ENCODE measurements around the gene EHD4.

DNA sequence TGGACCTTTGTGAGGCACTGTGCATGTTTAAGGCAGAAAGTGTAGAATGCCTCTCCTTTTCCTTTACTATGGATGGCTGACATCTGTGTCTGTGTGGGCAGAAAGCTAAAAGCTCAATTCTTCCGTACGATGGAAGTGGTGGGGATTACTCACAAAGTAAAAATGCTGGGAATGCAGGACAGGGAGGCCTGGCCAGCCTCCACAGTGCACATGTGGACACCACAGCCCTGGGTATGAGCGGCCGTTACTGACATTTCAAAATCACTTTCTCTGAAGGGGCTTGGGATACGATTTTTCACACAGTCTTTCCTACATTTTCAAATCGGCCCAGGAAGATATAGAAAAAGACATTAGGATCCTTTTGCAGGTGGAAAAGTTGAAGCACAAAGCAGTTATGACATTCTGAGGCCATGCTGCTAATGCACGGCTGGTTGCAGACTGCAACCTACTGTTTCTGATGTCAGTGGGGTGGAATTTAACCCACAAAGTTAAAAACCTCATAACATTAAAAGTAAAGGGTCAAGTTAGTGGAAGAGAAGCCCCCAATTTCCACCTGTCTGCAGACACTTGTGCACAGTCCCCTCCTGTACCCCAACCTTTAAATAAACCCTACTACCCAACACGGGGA, 27.9 kb downstream of the EHD4 start:
- TF ChIP-seq, protein P1, sequence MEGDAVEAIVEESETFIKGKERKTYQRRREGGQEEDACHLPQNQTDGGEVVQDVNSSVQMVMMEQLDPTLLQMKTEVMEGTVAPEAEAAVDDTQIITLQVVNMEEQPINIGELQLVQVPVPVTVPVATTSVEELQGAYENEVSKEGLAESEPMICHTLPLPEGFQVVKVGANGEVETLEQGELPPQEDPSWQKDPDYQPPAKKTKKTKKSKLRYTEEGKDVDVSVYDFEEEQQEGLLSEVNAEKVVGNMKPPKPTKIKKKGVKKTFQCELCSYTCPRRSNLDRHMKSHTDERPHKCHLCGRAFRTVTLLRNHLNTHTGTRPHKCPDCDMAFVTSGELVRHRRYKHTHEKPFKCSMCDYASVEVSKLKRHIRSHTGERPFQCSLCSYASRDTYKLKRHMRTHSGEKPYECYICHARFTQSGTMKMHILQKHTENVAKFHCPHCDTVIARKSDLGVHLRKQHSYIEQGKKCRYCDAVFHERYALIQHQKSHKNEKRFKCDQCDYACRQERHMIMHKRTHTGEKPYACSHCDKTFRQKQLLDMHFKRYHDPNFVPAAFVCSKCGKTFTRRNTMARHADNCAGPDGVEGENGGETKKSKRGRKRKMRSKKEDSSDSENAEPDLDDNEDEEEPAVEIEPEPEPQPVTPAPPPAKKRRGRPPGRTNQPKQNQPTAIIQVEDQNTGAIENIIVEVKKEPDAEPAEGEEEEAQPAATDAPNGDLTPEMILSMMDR (IDR thresholded peaks at IDR 0.05): no peak
- TF ChIP-seq POLR2A (IDR thresholded peaks at IDR 0.05): no peak
- no peak for TF ChIP-seq POLR2AphosphoS5 (IDR thresholded peaks at IDR 0.05; ENCODE audit: insufficient read depth in 1 of 2, low read depth in 1 of 2)

Measured in vagina (tissue), 2 donors.